Tibial nerve (tissue), 4 donors: ENCODE data around the gene FBXO42.

Source experiments
- CTCF ChIP-seq, 5 experiments: fragments of 200-600 bp in 3 of 5; fragments of 450-650 bp in 2 of 5; sonication (generic) in 3 of 5; IDR thresholded peaks; one replicate each; pipeline ENCODE4 v1.5.1; 2016 to 2019; ENCODE audit warnings: antibody characterized with exemption in 5 of 5, mild to moderate bottlenecking in 3 of 5, moderate library complexity in 2 of 5
- EP300 ChIP-seq, 2 donors: sonication (generic); formaldehyde crosslinking; IDR thresholded peaks; one replicate each; pipeline ENCODE4 v1.6.1; 2017; ENCODE audit warnings: antibody characterized with exemption in 2 of 2, mild to moderate bottlenecking in 1 of 2
- POLR2A ChIP-seq, 2 donors: fragments of 450-650 bp; IDR thresholded peaks; one replicate each; pipeline ENCODE4 v1.6.1; 2017; ENCODE audit warnings: antibody characterized with exemption in 2 of 2, mild to moderate bottlenecking in 2 of 2, moderate library complexity in 2 of 2

GRCh38 chr1:16239972-16240491, 112.2 kb downstream of the FBXO42 start:
- TF ChIP-seq CTCF (IDR thresholded peaks at IDR 0.05), result no peak
- TF ChIP-seq POLR2A (IDR thresholded peaks at IDR 0.05), result no peak
- no peak for TF ChIP-seq EP300 (IDR thresholded peaks at IDR 0.05)
